ENCODE data around the gene CAMKV.

DNA sequence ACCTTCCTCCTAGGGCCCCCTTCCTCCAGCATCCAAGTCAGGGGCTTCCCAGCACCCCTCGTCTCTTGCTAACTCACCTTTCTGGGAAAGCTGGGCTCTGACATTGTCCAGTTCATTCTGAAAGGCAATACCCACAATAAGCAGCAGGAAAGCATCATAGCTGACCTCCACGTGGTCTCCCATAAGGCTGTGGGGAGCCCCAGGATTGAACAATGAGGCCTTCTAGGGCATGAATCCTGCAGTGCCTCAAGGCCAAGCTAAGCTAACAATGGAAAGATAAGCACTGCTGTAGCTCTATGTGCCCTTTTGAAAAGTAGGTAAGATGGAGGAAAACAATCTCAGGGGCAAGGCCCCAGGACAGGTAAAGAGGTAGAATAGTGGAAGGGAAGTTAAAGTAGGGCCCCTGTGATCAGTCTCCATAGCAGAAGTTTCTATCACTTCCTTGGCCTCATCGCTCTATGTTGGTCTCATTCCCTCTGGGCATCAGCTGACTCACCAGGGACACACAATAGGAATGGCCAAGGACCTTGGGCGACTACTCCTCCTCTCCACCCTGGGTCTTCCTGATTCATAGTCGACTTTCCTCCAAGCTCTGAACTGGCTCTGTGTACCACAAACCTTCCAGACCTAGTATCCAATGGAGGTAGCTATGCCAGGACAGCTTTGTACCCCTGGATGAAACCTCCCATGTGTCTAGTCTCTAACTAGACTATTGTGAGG lies 25.1 kb downstream of the CAMKV start:
- no peak for TF ChIP-seq EP300 (IDR thresholded peaks at IDR 0.05)
- TF ChIP-seq POLR2AphosphoS5 (IDR thresholded peaks at IDR 0.05), result no peak
